Endodermal cell (in vitro differentiated cells): ENCODE results near the gene UBE2D4. TPM values are rescaled to one million over a fixed set of nuclear protein-coding genes. Genes with fewer than 3 reads are reported as not detected.

Experiments used
- DNase-seq: peaks from one replicate; pipeline ENCODE4 v3.0.0-alpha.2; 2017
- H3K27ac ChIP-seq: 2 replicates; pipeline ENCODE4 v1.5.1; 2013; ENCODE audit warnings: mild to moderate bottlenecking, low read depth, low read length, moderate library complexity
- H3K27me3 ChIP-seq: 2 replicates; pipeline ENCODE4 v1.6.1; 2013; ENCODE audit warnings: mild to moderate bottlenecking, low read length, moderate library complexity; ENCODE audit not compliant: insufficient read depth, control insufficient read depth, poor library complexity, severe bottlenecking
- H3K36me3 ChIP-seq: 2 replicates; pipeline ENCODE4 v1.7.0; 2013; ENCODE audit warnings: mild to moderate bottlenecking, low read length, moderate library complexity; ENCODE audit not compliant: control insufficient read depth, insufficient read depth
- H3K4me1 ChIP-seq: one replicate; pipeline ENCODE4 v1.7.0; 2013; ENCODE audit warnings: low read length; ENCODE audit not compliant: control insufficient read depth, insufficient read depth
- H3K4me3 ChIP-seq: 2 replicates; pipeline ENCODE4 v1.5.1; 2013; ENCODE audit warnings: mild to moderate bottlenecking, low read length, moderate library complexity
- H3K9ac ChIP-seq: 2 replicates; pipeline ENCODE4 v1.6.1; 2013; ENCODE audit warnings: mild to moderate bottlenecking, low read length, moderate library complexity; ENCODE audit not compliant: poor library complexity, severe bottlenecking; ENCODE audit errors: extremely low read depth
- H3K9me3 ChIP-seq: 2 replicates; pipeline ENCODE4 v1.6.1; 2013; ENCODE audit warnings: mild to moderate bottlenecking, low read length, moderate library complexity; ENCODE audit not compliant: control insufficient read depth
- H3K27ac Mint-ChIP-seq: 2 replicates; pipeline ENCODE4 v1.8.0; 2020; ENCODE audit warnings: mixed read lengths
- H3K27me3 Mint-ChIP-seq: 2 replicates; pipeline ENCODE4 v1.8.0; 2021; ENCODE audit warnings: mild to moderate bottlenecking, mixed read lengths; ENCODE audit not compliant: insufficient read depth
- H3K36me3 Mint-ChIP-seq: 2 replicates; pipeline ENCODE4 v1.8.0; 2020; ENCODE audit warnings: low read depth, mixed read lengths
- H3K4me1 Mint-ChIP-seq: 2 replicates; pipeline ENCODE4 v1.8.0; 2020; ENCODE audit warnings: mixed read lengths
- H3K4me3 Mint-ChIP-seq: 2 replicates; pipeline ENCODE4 v1.8.0; 2020; ENCODE audit warnings: mild to moderate bottlenecking, moderate library complexity, mixed read lengths
- H3K9me3 Mint-ChIP-seq: 2 replicates; pipeline ENCODE4 v1.8.0; 2020; ENCODE audit warnings: mild to moderate bottlenecking, mixed read lengths
- WGBS, 2 experiments: methylation state at CpG; one replicate each; pipeline versions ENCODE4 v1.1.5 to v1.1.7; 2013; ENCODE audit warnings: missing lambda C conversion rate in 2 of 2, mixed read lengths in 1 of 2; ENCODE audit not compliant: insufficient coverage in 1 of 2, insufficient read length in 1 of 2; 5-methylcytosine and 5-hydroxymethylcytosine counted together
- total RNA-seq, 2 donors: library from RNA; stranded (reverse); fragmentation: NEBNext Ultra II Directional in 1 of 2; extraction: Animal tissue kit (Norgen Biotek cat#: 25700) in 1 of 2; gene quantifications; 2 replicates in 1 of 2; 3 replicates in 1 of 2; pipeline ENCODE4 v1.2.1, GENCODE V29; 2021
- TF ChIP-seq, protein P1 (sequence below): fragments of 200-600 bp; sonication (generic); conservative IDR thresholded peaks from 2 replicates; pipeline ENCODE4 v1.5.0; 2021; ENCODE audit warnings: antibody characterized with exemption, mild to moderate bottlenecking

UBE2D4 gene
- total RNA-seq, 2 donors from 2014 or later = 10.0 to 10.7 TPM

DNA sequence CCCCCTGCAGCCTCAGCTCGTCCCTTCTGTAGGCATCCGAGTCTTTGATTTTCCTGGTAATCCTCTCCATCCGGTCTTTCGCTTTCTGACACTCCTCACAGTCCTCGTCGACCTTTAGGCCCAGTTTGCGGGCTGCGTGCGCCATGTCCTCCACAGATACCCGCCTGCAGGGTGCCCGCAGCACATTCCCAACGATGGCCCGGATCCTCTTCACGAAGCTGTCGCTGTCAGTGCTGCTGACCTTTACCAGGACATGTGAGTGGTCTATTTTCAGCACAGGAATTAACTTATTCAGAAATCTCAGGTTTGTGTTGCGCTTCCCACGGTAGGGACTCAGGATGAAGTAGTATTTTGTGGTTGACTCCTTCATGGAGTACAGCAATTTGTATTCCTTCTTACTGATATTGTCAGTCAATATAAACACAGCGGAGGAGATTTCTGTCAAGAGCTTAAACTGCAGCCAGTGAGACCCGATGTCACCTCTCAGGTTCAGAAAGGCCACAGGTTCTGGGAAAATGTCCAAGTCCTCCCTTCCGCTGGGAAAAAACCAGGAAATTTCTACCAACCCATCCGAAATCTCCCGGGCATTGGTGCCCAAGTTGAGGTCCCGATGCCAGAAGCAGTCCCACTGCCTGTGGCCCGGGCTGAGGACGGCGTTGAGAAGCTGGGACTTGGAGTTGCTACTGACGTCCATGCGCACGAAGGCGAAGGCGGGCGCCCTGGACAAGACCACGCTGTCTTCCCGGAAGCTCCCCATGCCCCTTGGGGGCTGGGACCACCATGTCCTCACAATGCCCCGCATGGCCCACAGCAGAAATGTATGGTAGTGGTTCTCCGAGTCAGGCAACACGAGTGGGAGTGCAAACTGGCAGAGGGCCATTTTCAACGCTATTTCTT, 48.0 kb upstream of the UBE2D4 start:
- 95 to 96% methylated on average over 33 to 38 of the region's 38 CpGs for WGBS, 2 experiments

DNA sequence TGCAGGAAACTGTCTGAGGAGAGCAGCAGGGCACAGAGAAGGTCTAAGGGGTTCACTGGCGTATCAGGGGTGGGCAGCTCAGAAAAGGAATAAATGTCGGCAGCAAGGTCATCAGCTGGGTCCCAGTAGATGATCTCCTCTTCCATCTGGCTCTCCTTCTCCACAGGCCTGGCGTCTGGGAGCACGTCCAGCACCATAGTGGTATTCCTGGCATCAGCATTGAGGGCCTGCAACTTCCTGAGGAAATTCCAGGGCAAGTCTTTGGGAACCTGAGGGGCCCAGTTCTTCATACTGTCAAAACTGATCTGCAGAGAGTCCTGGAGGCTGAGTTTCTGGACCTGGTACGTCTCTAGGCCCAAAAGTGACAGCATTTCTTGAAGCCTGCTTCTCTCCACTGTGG, 47.4 kb upstream of the UBE2D4 start:
- peaks cover 55% of the 10 kb centered on the region for H3K36me3 ChIP-seq
- no peak overlapping the region for H3K4me3 Mint-ChIP-seq
- no peak overlapping the region for H3K27ac ChIP-seq
- peak overlapping the region; percentile 12 for H3K27ac Mint-ChIP-seq
- no peaks in the 10 kb centered on the region for H3K9me3 Mint-ChIP-seq
- no peaks in the 10 kb centered on the region for H3K4me1 ChIP-seq
- no peak for DNase-seq
- no peak overlapping the region for H3K4me3 ChIP-seq
- TF ChIP-seq, protein P1, sequence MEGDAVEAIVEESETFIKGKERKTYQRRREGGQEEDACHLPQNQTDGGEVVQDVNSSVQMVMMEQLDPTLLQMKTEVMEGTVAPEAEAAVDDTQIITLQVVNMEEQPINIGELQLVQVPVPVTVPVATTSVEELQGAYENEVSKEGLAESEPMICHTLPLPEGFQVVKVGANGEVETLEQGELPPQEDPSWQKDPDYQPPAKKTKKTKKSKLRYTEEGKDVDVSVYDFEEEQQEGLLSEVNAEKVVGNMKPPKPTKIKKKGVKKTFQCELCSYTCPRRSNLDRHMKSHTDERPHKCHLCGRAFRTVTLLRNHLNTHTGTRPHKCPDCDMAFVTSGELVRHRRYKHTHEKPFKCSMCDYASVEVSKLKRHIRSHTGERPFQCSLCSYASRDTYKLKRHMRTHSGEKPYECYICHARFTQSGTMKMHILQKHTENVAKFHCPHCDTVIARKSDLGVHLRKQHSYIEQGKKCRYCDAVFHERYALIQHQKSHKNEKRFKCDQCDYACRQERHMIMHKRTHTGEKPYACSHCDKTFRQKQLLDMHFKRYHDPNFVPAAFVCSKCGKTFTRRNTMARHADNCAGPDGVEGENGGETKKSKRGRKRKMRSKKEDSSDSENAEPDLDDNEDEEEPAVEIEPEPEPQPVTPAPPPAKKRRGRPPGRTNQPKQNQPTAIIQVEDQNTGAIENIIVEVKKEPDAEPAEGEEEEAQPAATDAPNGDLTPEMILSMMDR = no peak
- H3K27me3 Mint-ChIP-seq = no peaks in the 10 kb centered on the region
- 90 to 93% methylated on average over 5 of the region's 5 CpGs for WGBS, 2 experiments
- no peaks in the 10 kb centered on the region for H3K9me3 ChIP-seq
- no peaks in the 10 kb centered on the region for H3K4me1 Mint-ChIP-seq
- peaks cover 64% of the 10 kb centered on the region for H3K36me3 Mint-ChIP-seq
- H3K27me3 ChIP-seq = no peaks in the 10 kb centered on the region
- H3K9ac ChIP-seq = no peak overlapping the region

More for the DNA sequence above, 48.0 kb upstream of the UBE2D4 start:
- H3K4me3 Mint-ChIP-seq = no peak overlapping the region
- no peak overlapping the region for H3K27ac Mint-ChIP-seq
- H3K4me3 ChIP-seq = no peak overlapping the region
- TF ChIP-seq, protein P1 = no peak
- no peak for DNase-seq
- no peak overlapping the region for H3K27ac ChIP-seq
- no peaks in the 10 kb centered on the region for H3K9me3 ChIP-seq
- no peaks in the 10 kb centered on the region for H3K27me3 ChIP-seq
- peaks cover 55% of the 10 kb centered on the region for H3K36me3 ChIP-seq
- no peaks in the 10 kb centered on the region for H3K4me1 Mint-ChIP-seq
- no peaks in the 10 kb centered on the region for H3K4me1 ChIP-seq
- no peak overlapping the region for H3K9ac ChIP-seq
- no peaks in the 10 kb centered on the region for H3K9me3 Mint-ChIP-seq
- no peaks in the 10 kb centered on the region for H3K27me3 Mint-ChIP-seq
- peaks cover 60% of the 10 kb centered on the region for H3K36me3 Mint-ChIP-seq

DNA sequence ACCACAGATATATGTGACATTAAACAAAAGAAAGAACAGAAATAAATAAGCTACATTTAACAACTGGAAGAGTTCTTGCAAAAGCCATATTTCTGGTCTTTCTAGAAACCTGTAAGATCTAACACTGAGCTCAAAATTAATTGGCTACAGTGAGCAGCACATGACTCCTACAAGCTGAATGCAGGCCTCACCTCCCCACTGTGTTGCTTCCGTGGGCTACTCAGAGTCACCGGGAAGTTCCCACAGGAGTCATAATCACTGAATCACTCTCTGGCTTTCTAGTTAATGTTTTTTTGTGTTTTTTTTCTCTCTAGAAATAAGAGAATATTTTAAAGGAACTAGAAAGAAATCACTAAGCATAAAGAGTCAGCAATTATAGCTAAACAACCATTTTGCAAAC, 46.8 kb upstream of the UBE2D4 start:
- peaks cover 55% of the 10 kb centered on the region for H3K36me3 ChIP-seq
- 98 to 100% methylated on average over 1 to 2 of the region's 2 CpGs for WGBS, 2 experiments
- TF ChIP-seq, protein P1 = no peak

More for the DNA sequence above, 46.8 kb upstream of the UBE2D4 start:
- Histone ChIP-seq H3K27ac (no peak overlapping the region), H3K4me3 (no peak overlapping the region), H3K4me1 (no peaks in the 10 kb centered on the region), H3K9ac (no peak overlapping the region), H3K27me3 (no peaks in the 10 kb centered on the region), H3K9me3 (no peaks in the 10 kb centered on the region)
- no peaks in the 10 kb centered on the region for H3K9me3 Mint-ChIP-seq
- no peak overlapping the region for H3K4me3 Mint-ChIP-seq
- H3K27ac Mint-ChIP-seq = peak overlapping the region; percentile 12
- H3K27me3 Mint-ChIP-seq = no peaks in the 10 kb centered on the region
- no peak for DNase-seq
- peaks cover 70% of the 10 kb centered on the region for H3K36me3 Mint-ChIP-seq
- H3K4me1 Mint-ChIP-seq = no peaks in the 10 kb centered on the region
